Left ventricle myocardium inferior (tissue), 1 donor: ENCODE results near the gene CCNJL. TPM values are rescaled to one million over a fixed set of nuclear protein-coding genes. Genes with fewer than 3 reads are reported as not detected.

ENCODE experiments used
- DNase-seq: peaks from one replicate; pipeline ENCODE4 v3.0.0-alpha.2; 2020
- H3K27ac ChIP-seq: fragments of 200-600 bp; replicated peaks from 2 replicates; pipeline ENCODE4 v1.8.0; 2021
- H3K27me3 ChIP-seq: fragments of 200-600 bp; 2 replicates; pipeline ENCODE4 v1.8.0; 2021; ENCODE audit warnings: low read depth
- H3K36me3 ChIP-seq: fragments of 200-600 bp; 2 replicates; pipeline ENCODE4 v1.8.0; 2021
- H3K4me1 ChIP-seq: fragments of 200-600 bp; 2 replicates; pipeline ENCODE4 v1.8.0; 2021
- H3K4me3 ChIP-seq: fragments of 200-600 bp; 2 replicates; pipeline ENCODE4 v1.8.0; 2021; ENCODE audit warnings: mild to moderate bottlenecking, moderate library complexity
- H3K9me3 ChIP-seq: fragments of 200-600 bp; replicated peaks from 2 replicates; pipeline ENCODE4 v1.8.0; 2021
- intact Hi-C: fragments of 100-400 bp; cut with micrococcal nuclease; formaldehyde crosslinking; loops from one replicate; pipeline ENCODE4 v1.11.0; 2022
- total RNA-seq: library from RNA; stranded (reverse); fragmentation: NEBNext Ultra II Directional; extraction: Animal tissue kit (Norgen Biotek cat#: 25700); gene quantifications from one replicate; pipeline ENCODE4 v1.2.1, GENCODE V29; 2021
- TF ChIP-seq, protein P1 (sequence below): fragments of 200-600 bp; IDR thresholded peaks from 2 replicates; pipeline ENCODE4 v1.8.0; 2021; ENCODE audit warnings: antibody characterized with exemption, mild to moderate bottlenecking, borderline replicate concordance
- donor health status: DM: no; HTN: yes; CAD: no; lungs with severe emphysema.

Gene CCNJL
- total RNA-seq, 1 donor from 2014 or later: 6.5 TPM

- no peaks in the 10 kb centered on the region for H3K27me3 ChIP-seq
- peak overlapping the region; percentile 85 for H3K27ac ChIP-seq
- H3K4me3 ChIP-seq: peak overlapping the region; percentile 42
- peak; percentile 34 for DNase-seq
- TF ChIP-seq, protein P1, sequence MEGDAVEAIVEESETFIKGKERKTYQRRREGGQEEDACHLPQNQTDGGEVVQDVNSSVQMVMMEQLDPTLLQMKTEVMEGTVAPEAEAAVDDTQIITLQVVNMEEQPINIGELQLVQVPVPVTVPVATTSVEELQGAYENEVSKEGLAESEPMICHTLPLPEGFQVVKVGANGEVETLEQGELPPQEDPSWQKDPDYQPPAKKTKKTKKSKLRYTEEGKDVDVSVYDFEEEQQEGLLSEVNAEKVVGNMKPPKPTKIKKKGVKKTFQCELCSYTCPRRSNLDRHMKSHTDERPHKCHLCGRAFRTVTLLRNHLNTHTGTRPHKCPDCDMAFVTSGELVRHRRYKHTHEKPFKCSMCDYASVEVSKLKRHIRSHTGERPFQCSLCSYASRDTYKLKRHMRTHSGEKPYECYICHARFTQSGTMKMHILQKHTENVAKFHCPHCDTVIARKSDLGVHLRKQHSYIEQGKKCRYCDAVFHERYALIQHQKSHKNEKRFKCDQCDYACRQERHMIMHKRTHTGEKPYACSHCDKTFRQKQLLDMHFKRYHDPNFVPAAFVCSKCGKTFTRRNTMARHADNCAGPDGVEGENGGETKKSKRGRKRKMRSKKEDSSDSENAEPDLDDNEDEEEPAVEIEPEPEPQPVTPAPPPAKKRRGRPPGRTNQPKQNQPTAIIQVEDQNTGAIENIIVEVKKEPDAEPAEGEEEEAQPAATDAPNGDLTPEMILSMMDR: no peak
- intact Hi-C loops: no loop called here
- H3K9me3 ChIP-seq: no peaks in the 10 kb centered on the region
- H3K4me1 ChIP-seq: peaks cover 67% of the 10 kb centered on the region
- H3K36me3 ChIP-seq: no peaks in the 10 kb centered on the region
Measured at GRCh38 chr5:160357861-160358411, 45.6 kb upstream of the CCNJL start.

DNA sequence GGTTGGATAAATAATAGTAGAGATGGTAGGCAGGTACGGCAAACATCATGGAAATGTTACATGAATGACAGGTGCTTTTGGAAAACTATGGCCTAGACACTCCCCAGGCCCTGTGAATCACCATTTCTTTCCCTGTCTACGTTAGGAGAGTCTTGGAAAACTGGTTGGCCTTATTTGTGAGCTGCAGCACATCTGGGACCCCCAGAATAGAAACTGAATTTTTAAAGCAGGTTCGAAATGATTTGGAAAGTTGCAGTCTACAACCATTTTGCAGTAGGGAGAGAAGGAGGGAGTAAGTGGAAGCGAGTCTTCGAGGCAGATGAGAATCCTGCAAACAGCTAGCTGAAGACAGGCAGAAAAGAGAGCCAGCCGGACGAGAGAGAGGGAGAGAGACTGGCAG lies 45.0 kb upstream of the CCNJL start:
- Histone ChIP-seq H3K27me3 (no peaks in the 10 kb centered on the region), H3K27ac (peak overlapping the region; percentile 85), H3K9me3 (no peaks in the 10 kb centered on the region), H3K4me3 (peak overlapping the region; percentile 42), H3K4me1 (peaks cover 62% of the 10 kb centered on the region), H3K36me3 (no peaks in the 10 kb centered on the region)
- TF ChIP-seq, protein P1: no peak
- intact Hi-C loops: no loop called here
- DNase-seq: no peak

GRCh38 chr5:160356550-160357347 lies 44.4 kb upstream of the CCNJL start:
- Histone ChIP-seq H3K36me3 (no peaks in the 10 kb centered on the region), H3K27me3 (no peaks in the 10 kb centered on the region), H3K4me1 (peaks cover 55% of the 10 kb centered on the region), H3K9me3 (no peaks in the 10 kb centered on the region), H3K4me3 (no peak overlapping the region), H3K27ac (peak overlapping the region; percentile 85)
- intact Hi-C loops: no loop called here
- TF ChIP-seq, protein P1: no peak
- DNase-seq: no peak

- TF ChIP-seq, protein P1: no peak
- no peak overlapping the region for H3K27ac ChIP-seq
- no peaks in the 10 kb centered on the region for H3K27me3 ChIP-seq
- intact Hi-C loops: no loop called here
- H3K9me3 ChIP-seq: no peaks in the 10 kb centered on the region
- peaks cover 37% of the 10 kb centered on the region for H3K4me1 ChIP-seq
- no peaks in the 10 kb centered on the region for H3K36me3 ChIP-seq
- H3K4me3 ChIP-seq: no peak overlapping the region
- DNase-seq: no peak
Measured at GRCh38 chr5:160354666-160355065, 42.3 kb upstream of the CCNJL start.

DNA sequence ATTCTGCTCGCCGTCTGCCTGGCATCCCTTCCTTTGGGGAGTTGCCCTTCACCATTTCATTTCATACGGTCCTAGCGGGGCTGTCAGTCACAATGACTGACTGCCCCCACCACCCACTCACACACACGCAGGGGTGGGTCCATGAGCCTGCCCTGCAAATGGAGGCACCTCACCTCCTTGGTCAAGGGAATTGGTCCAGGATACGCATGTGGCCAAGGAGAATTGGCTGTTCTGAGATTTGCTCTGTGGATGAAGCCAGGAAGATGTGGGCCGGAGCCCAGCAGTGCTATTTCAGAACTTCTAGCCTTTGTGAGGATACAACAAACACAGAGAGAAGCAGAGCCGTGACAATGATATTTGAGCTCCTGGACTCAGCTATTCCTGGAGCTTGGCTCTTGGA lies 41.0 kb upstream of the CCNJL start:
- Histone ChIP-seq H3K27me3 (no peaks in the 10 kb centered on the region), H3K4me3 (no peak overlapping the region), H3K4me1 (peaks cover 24% of the 10 kb centered on the region), H3K36me3 (no peaks in the 10 kb centered on the region), H3K27ac (no peak overlapping the region), H3K9me3 (no peaks in the 10 kb centered on the region)
- peak; percentile 46 for DNase-seq
- TF ChIP-seq, protein P1: no peak
- intact Hi-C loops: no loop called here
